HUES48 (cell line): ENCODE results near the gene FILIP1.

Experiments used
- H3K27ac ChIP-seq: one replicate; pipeline ENCODE4 v1.7.0; 2013; ENCODE audit warnings: low read depth, low read length, inconsistent platforms
- H3K27me3 ChIP-seq: 2 replicates; pipeline ENCODE4 v1.6.1; 2013; ENCODE audit warnings: mild to moderate bottlenecking, low read length; ENCODE audit not compliant: control insufficient read depth, insufficient read depth
- H3K36me3 ChIP-seq: 2 replicates; pipeline ENCODE4 v1.6.1; 2013; ENCODE audit warnings: low read length; ENCODE audit not compliant: control insufficient read depth, insufficient read depth
- H3K4me1 ChIP-seq: 2 replicates; pipeline ENCODE4 v1.6.1; 2013; ENCODE audit warnings: mild to moderate bottlenecking, low read length; ENCODE audit not compliant: control insufficient read depth, insufficient read depth
- H3K4me3 ChIP-seq: 2 replicates; pipeline ENCODE4 v1.5.1; 2013; ENCODE audit warnings: mild to moderate bottlenecking, low read depth, low read length
- H3K9ac ChIP-seq: 2 replicates; pipeline ENCODE4 v1.6.1; 2013; ENCODE audit warnings: mild to moderate bottlenecking, low read depth, low read length, moderate library complexity
- H3K9me3 ChIP-seq: 2 replicates; pipeline ENCODE4 v1.6.1; 2013; ENCODE audit warnings: low read length; ENCODE audit not compliant: control insufficient read depth, insufficient read depth

FILIP1 gene

DNA sequence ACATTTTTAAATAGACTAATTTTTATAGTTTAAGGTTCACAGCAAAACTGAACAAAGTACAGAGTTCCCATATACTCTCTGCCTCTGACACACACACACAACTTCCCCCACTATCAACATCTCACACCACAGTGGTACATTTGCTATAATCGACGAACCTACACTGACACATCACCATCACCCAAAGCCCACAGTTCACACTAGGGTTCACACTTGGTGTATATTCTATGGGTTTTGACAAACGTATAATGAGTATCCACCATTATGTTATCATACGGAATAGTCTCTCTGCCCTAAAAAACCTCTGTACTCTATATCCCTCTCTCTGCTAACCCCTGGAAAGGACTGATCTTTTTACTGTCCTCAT is 224.6 kb downstream of the FILIP1 start:
- peaks cover 29% of the 10 kb centered on the region for H3K36me3 ChIP-seq
- peak overlapping the region; percentile 96 for H3K27ac ChIP-seq
- no peaks in the 10 kb centered on the region for H3K27me3 ChIP-seq

DNA sequence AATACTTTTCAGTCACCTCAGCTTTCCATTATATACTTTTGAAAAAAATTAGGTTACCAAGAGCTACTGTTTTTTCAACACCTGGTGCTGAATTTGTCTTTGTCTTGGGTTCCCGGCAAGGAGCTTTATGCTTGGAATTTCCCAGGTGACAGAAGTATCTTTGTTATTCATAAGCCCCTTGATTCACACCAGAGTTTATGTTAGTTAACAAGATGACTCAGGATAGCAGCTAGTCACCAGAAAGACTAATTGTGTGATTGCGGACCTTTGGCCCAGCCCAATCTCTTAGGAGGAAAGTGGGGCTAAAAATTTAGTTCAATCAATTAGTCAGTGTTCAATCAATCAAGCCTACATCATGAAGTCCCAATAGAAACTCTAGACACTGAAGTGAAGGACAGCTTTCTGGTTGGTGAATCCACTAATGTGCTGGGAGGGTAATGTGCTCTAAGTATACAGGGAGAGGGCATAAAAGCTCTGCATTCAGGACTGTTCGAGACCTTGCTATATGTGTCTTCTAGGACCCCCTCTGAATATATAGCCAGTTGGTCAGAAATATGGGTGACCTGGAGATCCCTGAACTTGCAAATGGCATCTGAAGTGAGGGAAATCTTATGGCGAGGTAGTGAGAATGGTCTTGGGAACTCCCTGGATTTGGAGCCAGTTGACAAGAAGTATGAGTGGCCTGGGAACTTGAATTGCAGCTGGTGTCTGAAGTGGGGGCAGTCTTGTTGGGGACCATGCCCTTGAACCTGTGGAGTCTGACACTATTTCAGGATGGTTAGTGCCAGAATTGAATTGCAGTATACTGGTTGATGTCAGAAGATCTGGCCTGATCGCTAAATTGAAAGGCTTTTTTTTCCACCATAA is 225.2 kb downstream of the FILIP1 start:
- Histone ChIP-seq H3K27ac (peak overlapping the region; percentile 96), H3K4me1 (peaks cover 19% of the 10 kb centered on the region), H3K36me3 (peaks cover 35% of the 10 kb centered on the region), H3K27me3 (no peaks in the 10 kb centered on the region), H3K9me3 (peaks cover 11% of the 10 kb centered on the region), H3K9ac (peak overlapping the region; percentile 30; the same call in 1 of the 2 replicates), H3K4me3 (peak overlapping the region; percentile 30; the same call in 1 of the 2 replicates)

More for the DNA sequence above, 224.6 kb downstream of the FILIP1 start:
- Histone ChIP-seq H3K4me1 (peaks cover 19% of the 10 kb centered on the region), H3K9me3 (peaks cover 11% of the 10 kb centered on the region), H3K4me3 (no peak overlapping the region), H3K9ac (no peak overlapping the region)

DNA sequence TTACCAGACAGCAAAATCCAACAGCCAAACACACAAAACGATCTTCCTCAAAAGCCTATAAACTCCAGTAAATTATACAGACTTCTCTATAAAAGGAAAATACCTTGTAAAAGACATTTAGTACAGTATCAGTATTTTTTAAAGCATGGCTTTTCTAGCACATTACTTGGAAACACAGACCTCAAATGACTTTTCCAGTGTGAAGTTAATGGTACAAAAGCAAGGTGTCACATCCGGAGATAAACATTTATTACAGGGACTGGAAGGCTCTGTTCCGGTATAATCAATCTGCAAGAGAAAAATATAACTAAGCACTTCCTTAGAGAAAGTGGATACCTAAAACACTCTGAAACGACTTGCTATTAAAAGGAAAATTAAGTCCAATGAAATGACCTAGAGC is 226.1 kb downstream of the FILIP1 start:
- Histone ChIP-seq H3K27ac (peak overlapping the region; percentile 96), H3K9ac (peak overlapping the region; percentile 30; the same call in 1 of the 2 replicates), H3K4me3 (peak overlapping the region; percentile 30; the same call in 1 of the 2 replicates), H3K27me3 (no peaks in the 10 kb centered on the region), H3K36me3 (peaks cover 36% of the 10 kb centered on the region), H3K4me1 (peaks cover 19% of the 10 kb centered on the region), H3K9me3 (peaks cover 4% of the 10 kb centered on the region)

GRCh38 chr6:75266716-75267291 is 226.8 kb downstream of the FILIP1 start:
- Histone ChIP-seq H3K4me3 (no peak overlapping the region), H3K27me3 (no peaks in the 10 kb centered on the region), H3K4me1 (peaks cover 19% of the 10 kb centered on the region), H3K9me3 (no peaks in the 10 kb centered on the region), H3K27ac (no peak overlapping the region), H3K9ac (no peak overlapping the region), H3K36me3 (peaks cover 31% of the 10 kb centered on the region)

- no peaks in the 10 kb centered on the region for H3K9me3 ChIP-seq
- no peak overlapping the region for H3K4me3 ChIP-seq
- H3K9ac ChIP-seq, result no peak overlapping the region
- H3K36me3 ChIP-seq, result peaks cover 57% of the 10 kb centered on the region
- no peaks in the 10 kb centered on the region for H3K27me3 ChIP-seq
- peaks cover 15% of the 10 kb centered on the region for H3K4me1 ChIP-seq
- no peak overlapping the region for H3K27ac ChIP-seq
Observed at GRCh38 chr6:75263401-75263750, 230.2 kb downstream of the FILIP1 start.

- Histone ChIP-seq H3K9ac (no peak overlapping the region), H3K4me3 (no peak overlapping the region), H3K4me1 (peaks cover 11% of the 10 kb centered on the region), H3K27ac (no peak overlapping the region), H3K27me3 (no peaks in the 10 kb centered on the region), H3K9me3 (no peaks in the 10 kb centered on the region), H3K36me3 (peaks cover 62% of the 10 kb centered on the region)
Observed at GRCh38 chr6:75262716-75263400, 230.7 kb downstream of the FILIP1 start.

DNA sequence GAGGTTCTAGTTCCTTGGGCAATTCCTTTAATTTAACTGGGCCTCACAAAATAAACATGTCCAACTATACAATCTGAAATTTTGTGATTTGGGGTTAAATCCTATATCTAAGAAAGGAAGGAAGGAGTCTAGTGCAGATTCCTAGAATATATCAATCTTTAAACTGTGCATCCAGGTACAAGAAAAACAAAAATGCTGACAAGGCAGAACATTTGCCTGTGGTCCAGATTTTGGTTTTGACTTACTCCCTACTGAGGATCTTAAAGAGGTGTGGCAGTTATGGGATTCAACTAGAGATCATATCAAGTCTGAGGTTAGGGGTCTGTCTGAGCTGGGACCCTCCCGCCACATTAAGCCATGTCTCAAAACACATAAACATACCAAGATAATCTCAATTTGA is 232.3 kb downstream of the FILIP1 start:
- Histone ChIP-seq H3K27ac (no peak overlapping the region), H3K9me3 (no peaks in the 10 kb centered on the region), H3K4me3 (no peak overlapping the region), H3K4me1 (peaks cover 5% of the 10 kb centered on the region; the same call in 1 of the 2 replicates), H3K9ac (no peak overlapping the region), H3K36me3 (peaks cover 75% of the 10 kb centered on the region), H3K27me3 (no peaks in the 10 kb centered on the region)

DNA sequence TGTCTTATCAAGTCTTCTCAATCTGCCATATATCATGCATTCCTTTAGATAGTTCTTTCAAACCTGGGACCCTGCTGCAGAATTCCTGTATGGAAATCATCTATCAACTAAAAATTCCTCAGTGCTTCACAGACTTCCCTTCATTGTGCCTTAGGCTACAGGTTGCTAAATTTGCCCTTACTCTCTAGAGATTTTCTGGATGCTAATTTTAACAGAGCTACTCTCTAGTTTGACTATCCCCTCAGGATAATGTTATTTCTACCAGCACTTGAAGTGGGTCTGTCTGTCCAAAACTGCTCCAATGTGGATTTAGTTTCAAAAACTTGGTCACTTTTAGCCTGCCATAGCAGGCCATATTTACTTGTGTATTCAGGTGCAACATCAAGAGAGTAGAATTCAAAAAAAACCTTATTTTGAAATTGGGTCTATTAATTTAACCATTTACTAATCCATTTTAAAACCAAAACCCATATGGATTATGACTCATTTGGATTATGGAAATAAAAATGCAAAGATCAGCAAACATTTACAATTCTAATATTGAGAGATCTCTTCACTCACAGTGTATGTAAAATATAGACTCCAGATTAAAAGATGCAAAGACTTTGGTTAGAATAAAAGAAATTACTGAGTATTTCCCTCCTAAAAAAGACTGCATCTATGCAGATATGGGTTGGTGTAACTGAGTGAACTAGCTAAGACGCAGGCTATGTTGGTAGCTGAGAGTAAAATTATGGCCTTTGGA is 236.1 kb downstream of the FILIP1 start:
- H3K27ac ChIP-seq, result no peak overlapping the region
- H3K9ac ChIP-seq, result no peak overlapping the region
- no peaks in the 10 kb centered on the region for H3K9me3 ChIP-seq
- no peak overlapping the region for H3K4me3 ChIP-seq
- H3K27me3 ChIP-seq, result no peaks in the 10 kb centered on the region
- peaks cover 5% of the 10 kb centered on the region; the same call in 1 of the 2 replicates for H3K4me1 ChIP-seq
- peaks cover 74% of the 10 kb centered on the region for H3K36me3 ChIP-seq

GRCh38 chr6:75250552-75250951 is 243.0 kb downstream of the FILIP1 start:
- Histone ChIP-seq H3K9ac (no peak overlapping the region), H3K27me3 (no peaks in the 10 kb centered on the region), H3K36me3 (peaks cover 13% of the 10 kb centered on the region; the same call in 1 of the 2 replicates), H3K9me3 (no peaks in the 10 kb centered on the region), H3K4me3 (no peak overlapping the region), H3K27ac (no peak overlapping the region), H3K4me1 (peaks cover 37% of the 10 kb centered on the region)

DNA sequence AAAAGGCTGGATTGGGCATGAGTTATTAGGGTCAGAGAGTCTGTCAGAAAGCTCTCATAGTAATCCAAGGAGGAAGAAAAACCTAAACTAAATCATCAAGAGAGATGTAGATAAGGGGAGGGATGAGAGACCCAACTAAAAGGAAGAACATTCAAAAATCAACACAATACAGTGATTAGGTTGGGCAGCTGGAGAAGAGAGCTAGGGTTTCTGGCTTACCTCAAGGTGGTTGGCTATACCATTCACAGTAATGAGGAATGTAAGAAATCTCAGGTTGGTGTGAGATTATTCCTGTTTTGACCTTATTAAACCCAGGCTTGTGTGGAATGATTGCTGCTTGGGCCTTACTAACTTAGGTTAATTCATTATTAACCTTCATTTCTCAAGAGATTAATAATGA is 243.8 kb downstream of the FILIP1 start:
- H3K27me3 ChIP-seq, result no peaks in the 10 kb centered on the region
- peak overlapping the region; percentile 26 for H3K27ac ChIP-seq
- peak overlapping the region; percentile 37 for H3K4me3 ChIP-seq
- H3K4me1 ChIP-seq, result peaks cover 37% of the 10 kb centered on the region
- peaks cover 6% of the 10 kb centered on the region; the same call in 1 of the 2 replicates for H3K36me3 ChIP-seq
- no peaks in the 10 kb centered on the region for H3K9me3 ChIP-seq
- peak overlapping the region; percentile 27; the same call in 1 of the 2 replicates for H3K9ac ChIP-seq
